Hepatic stellate cell (primary cell): ENCODE data around the gene GOLGA8B.
"Not testable (repeated sequence)": the region's sequence is repeated elsewhere in the genome, so short reads cannot be mapped to it uniquely, and the experiment has no call there.

Experiments
- DNase-seq: peaks from one replicate; pipeline ENCODE4 v3.0.0; 2011; ENCODE audit warnings: low spot score

GOLGA8B gene

DNA sequence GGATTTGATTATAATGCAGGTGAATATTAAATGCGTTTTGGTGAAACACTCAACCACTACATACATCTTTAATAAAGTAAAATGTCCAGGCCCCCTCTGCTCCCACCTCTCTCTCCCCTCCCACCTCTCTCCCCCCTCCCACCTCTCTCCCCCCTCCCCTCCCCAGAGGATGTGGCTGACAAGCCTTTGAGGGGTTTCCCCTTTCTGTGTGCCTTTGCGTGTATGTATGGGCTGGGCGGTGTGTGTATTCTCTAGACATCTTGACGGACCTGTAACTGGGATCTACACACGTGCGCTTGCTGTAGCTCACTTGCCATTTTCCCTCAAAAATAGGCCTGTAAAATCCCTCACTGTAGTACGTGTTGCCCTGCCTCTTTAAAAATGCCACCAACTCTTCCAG lies 28.3 kb downstream of the GOLGA8B start:
- not testable (repeated sequence) for DNase-seq

DNA sequence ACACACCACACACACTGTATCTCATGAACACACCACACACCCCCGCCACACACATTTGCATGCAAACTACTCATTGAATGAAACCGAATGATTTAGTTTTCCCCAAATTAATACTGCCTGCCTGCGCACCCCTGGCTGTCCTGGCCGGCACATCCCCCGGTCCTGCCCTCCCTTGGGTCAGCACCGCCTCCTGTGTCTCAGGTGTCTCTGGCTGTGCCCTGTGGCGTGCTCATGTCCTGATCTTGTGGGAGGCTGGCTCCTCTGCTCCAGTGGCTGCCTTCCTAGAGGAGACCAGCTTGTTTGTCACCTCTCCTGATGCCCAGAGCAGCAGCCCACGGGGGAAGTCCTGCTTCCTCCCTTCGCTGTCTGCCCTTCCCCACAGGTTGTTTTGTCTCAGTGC lies 28.7 kb downstream of the GOLGA8B start:
- DNase-seq, result not testable (repeated sequence)

DNA sequence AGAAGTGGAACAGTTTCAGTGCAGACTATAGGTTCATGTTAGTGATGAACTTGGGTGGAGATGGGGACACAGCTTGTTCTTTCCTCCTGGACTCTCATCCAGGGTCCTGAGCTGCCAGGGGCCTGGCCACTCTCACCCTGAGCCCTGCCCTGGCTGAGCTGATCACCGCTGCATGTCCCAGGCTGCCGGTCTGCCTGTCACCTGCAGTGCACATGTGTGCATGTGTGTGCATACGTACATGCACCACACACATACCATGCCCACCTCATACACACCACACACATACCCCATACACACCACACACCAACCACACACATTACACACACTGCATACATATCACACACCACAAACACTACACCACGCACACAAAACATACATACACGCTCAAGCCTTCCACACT lies 29.3 kb downstream of the GOLGA8B start:
- DNase-seq, result not testable (repeated sequence)

DNA sequence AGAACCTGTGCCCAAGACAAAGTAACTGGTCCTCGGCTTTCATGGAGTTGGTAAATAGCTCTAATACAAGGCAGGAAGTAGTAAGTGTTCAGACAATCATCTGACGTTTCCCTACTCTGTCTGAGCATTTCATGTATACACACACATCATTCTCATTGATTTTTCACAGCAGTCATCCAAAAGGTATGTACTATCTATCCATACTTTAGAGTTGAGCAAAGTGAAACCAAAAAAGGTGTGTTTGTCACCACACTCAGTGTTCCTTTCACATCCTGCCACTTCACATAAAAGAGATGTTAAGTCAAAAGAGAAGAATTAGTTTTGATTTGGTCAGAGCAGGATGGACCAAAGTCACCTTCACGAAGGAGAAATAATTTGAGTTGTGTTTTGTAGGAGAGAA lies 33.3 kb downstream of the GOLGA8B start:
- not testable (repeated sequence) for DNase-seq

DNA sequence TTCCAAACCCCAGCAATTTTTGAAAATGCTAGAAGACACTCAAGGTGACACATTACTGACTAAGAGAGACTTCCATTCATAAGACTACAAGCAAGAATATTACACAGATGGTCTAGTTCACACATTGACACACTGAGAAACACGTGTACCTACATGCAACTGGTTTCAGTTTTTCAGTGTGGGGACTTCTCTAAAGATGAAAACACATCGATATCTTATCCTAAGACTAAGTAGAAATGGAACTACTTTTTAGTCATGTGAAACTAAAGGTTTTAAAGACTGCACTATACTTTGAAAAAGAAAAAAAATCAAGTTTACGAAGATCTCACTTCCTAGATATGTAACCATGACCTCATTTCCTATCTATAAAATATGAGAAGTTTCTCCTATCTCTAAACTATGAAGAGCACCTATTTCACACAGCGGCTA lies 34.1 kb downstream of the GOLGA8B start:
- not testable (repeated sequence) for DNase-seq

DNA sequence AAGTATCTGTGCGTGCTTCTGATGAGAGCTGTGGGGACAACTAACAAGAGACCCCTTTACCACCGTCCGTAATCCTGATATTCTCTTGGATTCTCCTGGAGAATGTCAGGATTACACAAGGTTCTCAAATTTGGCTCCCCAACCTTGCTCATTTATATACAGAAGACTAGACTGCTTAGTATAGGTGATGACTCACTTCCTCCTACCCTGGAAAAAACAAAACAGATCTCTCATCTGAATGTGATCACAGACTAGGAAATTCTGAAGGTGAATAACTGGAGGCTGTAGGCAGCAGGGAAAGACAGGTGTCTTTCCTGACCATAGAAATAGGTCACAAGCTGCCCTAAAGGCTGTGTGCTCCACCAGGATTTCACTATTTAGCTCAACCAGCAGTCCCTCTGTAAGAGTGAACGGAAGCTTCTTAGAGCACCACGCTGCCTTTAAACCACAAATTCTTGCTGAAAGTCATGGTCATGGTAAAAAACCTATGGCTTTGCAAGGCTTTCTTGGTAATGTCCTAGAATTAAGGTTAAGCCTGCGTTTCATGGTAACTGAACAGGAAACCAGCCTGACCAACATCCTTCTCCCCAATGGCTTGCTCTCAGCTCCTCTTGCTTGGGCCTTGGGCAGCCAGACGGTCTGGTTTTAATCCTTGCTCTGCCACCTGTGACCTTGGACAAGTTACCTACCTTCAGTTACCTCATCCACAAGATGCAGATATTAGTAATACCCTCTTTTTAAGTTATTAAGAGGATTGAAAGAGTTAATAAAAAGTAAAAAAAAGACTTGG lies 39.4 kb downstream of the GOLGA8B start:
- not testable (repeated sequence) for DNase-seq

DNA sequence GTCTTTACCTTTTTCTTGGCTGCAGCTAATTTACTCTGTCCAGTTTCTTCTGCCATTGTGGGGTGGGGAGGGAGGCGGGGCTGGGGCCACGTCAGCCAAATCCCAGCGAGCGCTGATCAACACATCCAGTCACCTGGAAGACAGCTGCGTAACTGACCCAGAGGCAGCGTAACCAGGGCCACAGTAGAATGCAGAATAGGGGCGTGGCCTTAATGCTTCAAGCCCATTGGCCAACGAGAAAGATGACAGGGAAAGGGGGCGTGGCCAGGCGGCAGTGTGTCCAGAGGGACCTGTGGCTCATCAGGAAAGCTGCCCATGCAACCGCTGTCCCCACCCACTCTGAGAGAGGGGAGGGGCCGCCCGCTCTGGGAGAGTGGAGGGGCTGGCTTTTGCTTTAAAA lies 47.6 kb downstream of the GOLGA8B start:
- not testable (repeated sequence) for DNase-seq
